GM12801 (cell line): ENCODE results near the gene PIWIL4.

ENCODE experiments used
- CTCF ChIP-seq: IDR thresholded peaks from one replicate; pipeline ENCODE4 v1.5.1; 2011; ENCODE audit warnings: control low read depth; ENCODE audit not compliant: insufficient read length; ENCODE audit errors: extremely low read depth

The PIWIL4 gene

GRCh38 chr11:94648789-94649188, 81.6 kb downstream of the PIWIL4 start:
- TF ChIP-seq CTCF = no peak

- TF ChIP-seq CTCF = no peak
These were observed 82.1 kb downstream of the PIWIL4 start for GRCh38 chr11:94649254-94649653.

GRCh38 chr11:94649964-94650623, 82.9 kb downstream of the PIWIL4 start:
- no peak for TF ChIP-seq CTCF

- TF ChIP-seq CTCF = no peak
These were observed 83.6 kb downstream of the PIWIL4 start for GRCh38 chr11:94650756-94651155.

GRCh38 chr11:94652735-94653284, 85.6 kb downstream of the PIWIL4 start:
- no peak for TF ChIP-seq CTCF

- no peak for TF ChIP-seq CTCF
These were observed 86.4 kb downstream of the PIWIL4 start for GRCh38 chr11:94653561-94653960.

GRCh38 chr11:94654201-94654600, 87.0 kb downstream of the PIWIL4 start:
- no peak for TF ChIP-seq CTCF
